HG03103 (cell line): Measurements from ENCODE around the gene SRP68.

Source experiments
- ATAC-seq: cut with Tn5 transposase; IDR thresholded peaks from one replicate; pipeline ENCODE4 v1.9.1; 2021; ENCODE audit warnings: low read depth; ENCODE audit not compliant: unreplicated experiment

Gene SRP68

GRCh38 chr17:76022285-76022684, 50.0 kb downstream of the SRP68 start:
- ATAC-seq = no peak

- no peak for ATAC-seq
Measured at GRCh38 chr17:76019833-76020467, 52.4 kb downstream of the SRP68 start.

DNA sequence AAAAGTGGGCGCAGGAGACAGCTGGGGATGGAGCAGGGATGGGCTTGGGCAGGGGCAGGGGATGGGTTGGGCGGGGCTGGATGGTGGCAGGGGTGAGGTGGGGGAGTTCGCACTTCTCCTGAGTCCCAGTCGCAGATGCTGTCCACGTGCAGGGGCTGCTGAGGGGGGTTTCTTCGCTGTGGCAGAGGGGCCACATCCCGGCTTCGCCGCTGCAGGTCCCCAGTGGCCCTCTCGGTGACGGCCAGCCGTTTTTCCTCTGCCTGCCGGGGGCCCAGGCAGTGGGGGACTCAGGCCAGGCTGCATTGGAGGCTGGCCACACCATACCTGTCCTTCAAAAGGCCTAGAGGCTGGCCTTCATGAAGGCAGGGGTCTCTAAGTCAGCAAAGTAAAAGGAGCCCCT, 53.5 kb downstream of the SRP68 start:
- ATAC-seq = no peak

DNA sequence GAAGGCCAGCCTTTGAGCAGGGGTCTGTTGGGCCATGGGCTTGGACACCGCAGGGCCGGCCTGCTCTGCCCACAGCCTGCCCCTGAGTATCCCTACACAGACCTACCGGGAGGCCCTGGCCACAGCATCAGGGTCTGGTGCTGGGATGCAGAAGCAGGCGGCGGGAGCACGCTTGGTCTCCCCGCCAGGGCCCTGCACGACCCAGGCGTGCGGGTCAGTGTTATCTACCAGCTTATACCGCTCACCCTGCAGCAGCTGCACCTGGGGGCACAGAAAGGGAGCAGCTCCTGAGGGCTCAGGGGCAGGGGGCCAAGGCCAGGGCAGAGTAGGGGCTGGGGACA, 54.0 kb downstream of the SRP68 start:
- ATAC-seq = no peak

DNA sequence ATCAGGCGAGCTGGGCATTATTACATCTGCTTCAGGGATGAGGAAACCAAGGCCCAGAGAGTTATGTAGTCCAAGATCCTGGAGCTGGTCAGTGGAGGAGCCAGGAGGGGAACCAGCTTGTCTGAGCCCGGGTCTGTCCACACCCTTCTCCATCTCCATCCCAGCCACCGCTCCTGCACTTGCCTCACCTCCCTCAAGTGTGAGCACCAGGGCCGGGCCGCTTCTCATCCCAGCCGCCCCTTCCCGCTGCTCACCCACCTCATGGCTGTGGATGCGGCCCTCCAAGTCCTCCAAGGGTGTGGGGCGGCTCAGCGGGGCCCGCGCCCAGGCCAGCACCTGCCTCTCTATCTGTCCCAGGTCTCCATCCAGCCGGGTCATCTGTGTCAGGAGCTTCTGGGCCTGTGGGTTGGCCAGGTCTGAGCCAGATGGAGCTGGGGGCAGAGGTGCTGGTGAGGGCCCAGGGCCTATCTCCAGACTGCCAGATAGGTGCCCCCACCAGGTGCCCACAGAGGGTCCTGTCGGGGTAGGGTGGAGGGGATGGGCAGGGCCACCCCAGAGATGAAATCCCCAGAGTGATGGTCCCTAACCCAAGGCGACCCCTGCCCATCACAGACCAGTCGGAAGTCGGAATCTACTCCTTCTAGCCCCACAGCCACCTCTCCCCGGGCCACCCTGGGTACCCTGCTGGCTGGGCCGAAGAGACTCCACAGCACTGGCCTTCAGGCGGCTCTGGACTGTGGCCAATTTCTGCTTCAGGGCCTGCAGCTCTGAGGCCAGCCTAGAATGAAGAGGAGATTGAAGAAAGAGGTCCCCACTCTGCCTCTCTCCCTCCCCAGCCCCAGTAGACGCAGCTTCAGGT, 54.6 kb downstream of the SRP68 start:
- no peak for ATAC-seq

DNA sequence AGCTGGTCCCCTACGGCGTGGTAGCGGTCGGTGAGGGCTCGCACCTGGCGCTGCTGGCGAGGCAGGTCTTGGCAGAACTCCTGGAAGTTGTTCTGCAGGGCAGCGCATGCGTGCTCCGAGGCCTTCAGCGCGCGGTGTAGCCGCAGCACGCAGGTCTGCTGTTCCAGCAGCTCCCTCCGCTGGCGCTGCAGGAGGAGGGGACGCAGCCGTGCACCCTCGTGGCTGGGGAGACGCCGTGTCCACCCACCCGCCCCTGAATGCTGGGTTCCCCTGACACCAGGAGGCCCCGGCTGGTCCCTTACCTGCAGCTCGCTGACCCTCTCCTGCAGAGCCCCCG, 57.4 kb downstream of the SRP68 start:
- no peak for ATAC-seq

GRCh38 chr17:76014100-76014924, 58.0 kb downstream of the SRP68 start:
- ATAC-seq = no peak

DNA sequence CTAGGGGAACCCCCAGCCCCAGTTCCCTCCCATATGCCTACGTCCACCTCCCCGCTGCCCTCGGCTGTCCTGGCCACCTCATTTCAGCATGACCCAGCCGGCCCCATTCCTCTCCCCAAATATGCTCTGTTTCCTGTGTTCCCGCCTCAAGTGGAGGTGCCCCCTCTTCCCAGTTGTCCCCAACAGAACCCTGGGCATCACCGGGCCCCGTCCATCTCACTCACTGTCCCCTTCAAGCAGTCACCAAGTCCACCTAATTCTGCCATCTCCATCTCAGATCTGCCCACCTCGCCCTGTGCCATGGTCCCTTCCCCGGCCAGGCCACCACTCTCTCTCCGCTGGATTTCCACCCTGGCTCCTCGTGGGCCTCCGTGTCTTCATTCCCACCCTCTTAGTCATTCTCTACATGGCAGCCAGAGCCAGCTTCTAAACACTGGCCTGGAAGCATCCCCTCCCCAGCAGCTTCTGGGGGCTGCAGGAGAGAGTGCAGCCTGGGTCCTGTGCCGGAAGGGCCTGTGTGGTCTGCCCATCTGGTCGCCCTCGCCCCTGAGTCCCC, 58.9 kb downstream of the SRP68 start:
- no peak for ATAC-seq

DNA sequence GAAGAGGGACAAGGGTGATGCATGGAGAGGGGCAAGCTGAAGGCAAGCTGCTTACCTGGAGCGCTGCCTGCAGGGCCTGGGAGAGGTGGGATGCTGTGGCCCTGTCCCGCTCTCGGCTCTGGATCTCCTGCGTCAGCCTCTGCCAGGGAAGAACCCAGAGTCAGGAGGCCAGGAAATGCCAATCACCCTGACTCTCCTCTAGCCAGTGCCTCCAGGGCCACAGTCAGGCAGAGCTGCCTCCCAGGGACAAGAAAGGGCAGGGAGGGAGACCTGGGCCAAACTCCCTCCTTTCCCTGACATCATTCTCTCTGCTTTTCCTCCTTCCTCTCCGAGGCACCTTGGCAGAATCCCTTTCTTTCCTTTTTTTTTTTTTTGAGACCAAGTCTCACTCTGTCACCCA, 60.4 kb downstream of the SRP68 start:
- ATAC-seq = no peak

GRCh38 chr17:76009969-76010661, 62.2 kb downstream of the SRP68 start:
- ATAC-seq = no peak

DNA sequence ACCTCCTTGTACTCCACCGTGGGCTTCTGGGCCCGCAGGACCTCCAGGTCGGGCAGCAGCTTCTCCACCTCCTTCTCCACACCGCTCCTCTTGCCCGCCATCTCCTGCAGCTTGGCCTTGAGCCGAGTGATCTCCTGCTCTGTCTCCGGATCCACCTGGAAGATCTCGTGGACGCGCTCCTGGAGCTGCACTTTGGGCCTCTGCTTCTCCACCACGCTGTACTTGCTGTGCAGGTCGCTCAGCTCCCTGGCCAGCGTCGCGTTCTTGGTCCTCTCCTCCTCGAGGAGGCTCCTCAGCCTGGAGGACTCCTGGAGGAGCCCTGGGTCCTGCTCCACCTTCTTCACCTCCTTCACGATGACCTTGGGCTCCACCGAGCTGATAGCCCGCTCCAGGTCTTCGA, 62.9 kb downstream of the SRP68 start:
- ATAC-seq = no peak

DNA sequence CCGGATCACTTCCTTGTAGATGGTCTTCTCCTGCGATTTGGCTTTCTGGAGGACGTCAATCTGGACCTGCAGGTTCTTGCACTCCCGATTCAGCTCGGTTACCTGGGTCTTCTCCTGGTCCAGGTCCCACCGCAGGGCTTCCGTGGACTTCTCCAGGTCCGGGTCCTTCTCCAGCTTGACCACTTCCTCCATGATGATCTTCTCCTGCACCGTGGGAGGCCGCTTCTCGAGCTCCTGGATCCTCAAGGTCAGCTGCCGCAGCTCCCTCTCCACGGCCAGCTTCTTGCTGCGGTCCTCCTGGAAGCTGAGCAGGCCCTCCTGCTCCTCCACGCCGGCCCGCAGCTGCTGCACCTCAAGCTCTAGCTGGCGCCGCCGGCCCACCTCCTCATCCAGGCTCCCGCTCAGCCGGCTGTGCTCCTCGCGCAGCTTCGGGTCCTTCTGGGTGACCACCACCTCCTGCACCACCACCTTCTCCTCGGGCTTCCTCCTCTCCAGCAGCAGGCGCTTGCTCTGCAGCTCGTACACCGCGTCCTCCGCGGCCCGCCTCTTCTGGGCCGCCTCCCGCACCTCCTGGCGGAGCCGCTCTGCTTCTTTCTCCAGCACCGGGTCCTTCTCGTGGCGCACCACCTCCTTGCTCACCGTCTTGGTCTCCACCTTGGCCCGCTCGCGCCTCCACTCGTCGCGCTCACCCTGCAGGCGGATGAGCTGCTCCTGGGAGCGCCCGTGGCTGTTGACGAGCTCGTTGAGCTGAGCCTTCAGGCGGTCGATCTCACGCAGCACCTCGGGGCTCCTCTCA, 63.5 kb downstream of the SRP68 start:
- ATAC-seq = no peak

- no peak for ATAC-seq
Measured at GRCh38 chr17:76008208-76008607, 64.1 kb downstream of the SRP68 start.

DNA sequence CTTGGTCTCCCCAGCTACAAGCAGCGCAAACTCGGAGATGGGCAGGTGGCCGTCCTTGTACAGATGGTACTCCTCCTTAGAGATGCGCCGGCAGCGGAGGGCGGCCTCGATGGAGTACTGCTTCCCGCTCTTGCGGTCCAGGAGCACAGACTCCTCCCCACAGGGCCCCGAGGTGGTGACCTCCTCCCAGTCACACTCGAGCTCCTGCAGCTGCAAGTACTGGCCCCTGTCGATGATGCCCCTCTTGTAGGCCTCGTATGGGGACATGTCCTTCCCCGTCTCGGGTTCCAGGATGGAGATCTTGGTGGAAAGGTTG, 64.5 kb downstream of the SRP68 start:
- ATAC-seq = no peak

DNA sequence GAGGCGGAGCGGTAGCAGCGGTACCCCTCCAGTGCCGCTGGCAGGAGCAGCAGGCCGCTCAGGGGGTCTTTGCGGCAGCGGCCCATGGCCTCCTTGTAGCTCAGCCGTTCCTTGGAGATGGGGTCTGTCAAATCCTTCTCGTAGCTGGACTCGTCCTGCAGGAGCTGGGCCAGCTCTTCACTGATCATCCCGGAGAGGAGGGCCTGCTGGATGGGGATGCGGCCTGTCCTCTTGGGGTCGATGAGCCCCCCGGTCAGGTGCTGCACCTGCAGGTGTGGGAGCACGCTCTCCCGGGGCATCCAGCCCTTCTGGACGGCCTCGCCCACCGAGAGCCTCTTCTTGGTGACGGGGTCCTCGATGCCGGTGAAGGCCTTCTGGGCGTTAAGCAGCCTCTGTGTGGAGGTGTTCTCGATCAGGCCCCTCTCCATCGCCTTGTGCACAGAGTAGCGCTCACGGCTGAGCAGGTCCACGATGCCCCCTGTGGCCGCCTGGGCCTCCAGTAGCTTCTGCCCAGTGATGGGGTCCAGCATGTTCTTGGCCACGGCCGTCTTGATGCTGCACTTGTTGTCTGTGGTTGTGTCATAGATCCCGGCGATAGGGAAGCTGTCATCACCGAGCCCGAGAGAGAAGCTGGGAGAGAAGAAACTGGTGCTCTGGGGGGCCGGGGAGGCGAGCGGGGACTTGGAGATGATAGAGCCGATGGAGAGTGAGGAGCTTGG, 65.0 kb downstream of the SRP68 start:
- ATAC-seq = no peak

GRCh38 chr17:76005263-76006149, 66.8 kb downstream of the SRP68 start:
- ATAC-seq = no peak

GRCh38 chr17:76004750-76005262, 67.5 kb downstream of the SRP68 start:
- ATAC-seq = no peak

DNA sequence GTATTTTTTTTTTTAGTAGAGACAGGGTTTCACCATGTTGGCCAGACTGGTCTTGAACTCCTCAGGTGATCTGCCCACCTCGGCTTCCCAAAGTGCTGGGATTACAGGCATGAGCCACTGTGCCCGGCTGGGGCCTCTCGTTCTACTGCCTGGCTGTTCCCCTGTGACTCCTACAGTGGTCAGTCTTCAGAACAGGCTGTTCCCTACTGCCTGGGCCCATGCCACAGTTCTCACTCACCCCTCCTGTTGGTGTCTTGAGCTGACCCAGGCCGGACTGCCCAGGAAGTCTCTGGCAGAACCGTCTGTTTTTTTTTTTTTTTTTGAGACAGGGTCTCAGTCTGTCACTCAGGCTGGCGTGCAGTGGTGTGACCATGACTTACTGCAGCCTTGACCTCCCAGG, 68.4 kb downstream of the SRP68 start:
- no peak for ATAC-seq
